Hepatic stellate cell (primary cell): ENCODE data around the gene STUM.
"Not testable (repeated sequence)": the region's sequence is repeated elsewhere in the genome, so short reads cannot be mapped to it uniquely, and the experiment has no call there.

Source experiments
- DNase-seq: peaks from one replicate; pipeline ENCODE4 v3.0.0; 2011; ENCODE audit warnings: low spot score

STUM gene

GRCh38 chr1:226604560-226605317 is 56.2 kb downstream of the STUM start:
- DNase-seq = peak; percentile 46

- no peak for DNase-seq
Observed at GRCh38 chr1:226605318-226605950, 56.9 kb downstream of the STUM start.

GRCh38 chr1:226606311-226607267 is 58.0 kb downstream of the STUM start:
- DNase-seq = no peak

- no peak for DNase-seq
Observed at GRCh38 chr1:226607268-226607660, 58.7 kb downstream of the STUM start.

GRCh38 chr1:226607821-226608220 is 59.3 kb downstream of the STUM start:
- DNase-seq = no peak

- peak; percentile 70 for DNase-seq
Observed at GRCh38 chr1:226608699-226609505, 60.3 kb downstream of the STUM start.

- no peak for DNase-seq
Observed at GRCh38 chr1:226609836-226610455, 61.4 kb downstream of the STUM start.

GRCh38 chr1:226610671-226611070 is 62.1 kb downstream of the STUM start:
- DNase-seq = no peak

GRCh38 chr1:226611301-226611700 is 62.7 kb downstream of the STUM start:
- DNase-seq = no peak

GRCh38 chr1:226611980-226612379 is 63.4 kb downstream of the STUM start:
- DNase-seq = not testable (repeated sequence)

- DNase-seq = no peak
Observed at GRCh38 chr1:226615876-226616275, 67.3 kb downstream of the STUM start.

GRCh38 chr1:226616636-226617035 is 68.1 kb downstream of the STUM start:
- no peak for DNase-seq

- no peak for DNase-seq
Observed at GRCh38 chr1:226617109-226617508, 68.5 kb downstream of the STUM start.

- DNase-seq = not testable (repeated sequence)
Observed at GRCh38 chr1:226617719-226618118, 69.2 kb downstream of the STUM start.

GRCh38 chr1:226618380-226618779 is 69.8 kb downstream of the STUM start:
- no peak for DNase-seq

- no peak for DNase-seq
Observed at GRCh38 chr1:226619031-226619430, 70.5 kb downstream of the STUM start.

- no peak for DNase-seq
Observed at GRCh38 chr1:226622012-226622411, 73.4 kb downstream of the STUM start.

GRCh38 chr1:226624526-226624925 is 76.0 kb downstream of the STUM start:
- DNase-seq = peak; percentile 44

- no peak for DNase-seq
Observed at GRCh38 chr1:226625326-226625725, 76.8 kb downstream of the STUM start.

- no peak for DNase-seq
Observed at GRCh38 chr1:226625832-226626576, 77.4 kb downstream of the STUM start.

- DNase-seq = peak; percentile 69
Observed at GRCh38 chr1:226626577-226626956, 78.0 kb downstream of the STUM start.
